Esophagus squamous epithelium (tissue), 5 donors: Measurements from ENCODE around the gene PADI3. TPM values are rescaled to one million over a fixed set of nuclear protein-coding genes. Genes with fewer than 3 reads are reported as not detected.

Experiments used
- DNase-seq: peaks from one replicate; lab custom pipeline; 2025; lab: John Stamatoyannopoulos, UW
- H3K27ac ChIP-seq, 4 donors: fragments of 200-600 bp; sonication (generic); one replicate each; pipeline ENCODE4 v1.5.1; 2016 to 2019; ENCODE audit warnings: mild to moderate bottlenecking in 1 of 4
- H3K27me3 ChIP-seq, 4 donors: fragments of 200-600 bp; sonication (generic); 1 replicate in 3 of 4; 2 replicates in 1 of 4; pipeline versions ENCODE4 v1.5.1 to v1.6.0; 2017 to 2021; ENCODE audit warnings: antibody characterized with exemption in 1 of 4
- H3K36me3 ChIP-seq, 3 donors: fragments of 200-600 bp; sonication (generic); one replicate each; pipeline ENCODE4 v1.5.1; 2016 to 2019
- H3K4me1 ChIP-seq, 3 donors: fragments of 200-600 bp; sonication (generic); one replicate each; pipeline ENCODE4 v1.5.1; 2017 to 2019
- H3K4me3 ChIP-seq, 4 donors: fragments of 200-600 bp; sonication (generic); 1 replicate in 3 of 4; 2 replicates in 1 of 4; pipeline ENCODE4 v1.5.1; 2016 to 2019; ENCODE audit warnings: mild to moderate bottlenecking in 2 of 4, moderate library complexity in 1 of 4
- H3K9me3 ChIP-seq, 3 donors: fragments of 200-600 bp; sonication (generic); one replicate each; pipeline ENCODE4 v1.5.1; 2016 to 2019
- CTCF ChIP-seq, 6 experiments: fragments of 450-650 bp in 4 of 6; fragments of 200-600 bp in 2 of 6; sonication (generic) in 2 of 6; IDR thresholded peaks; one replicate each; pipeline ENCODE4 v1.5.1; 2016 to 2019; ENCODE audit warnings: antibody characterized with exemption in 6 of 6, mild to moderate bottlenecking in 4 of 6, moderate library complexity in 4 of 6
- POLR2A ChIP-seq, 4 donors: fragments of 450-650 bp; IDR thresholded peaks; one replicate each; pipeline ENCODE4 v1.6.1; 2017; ENCODE audit warnings: antibody characterized with exemption in 4 of 4, mild to moderate bottlenecking in 4 of 4, moderate library complexity in 3 of 4
- WGBS, 2 donors: methylation state at CpG; one replicate each; pipeline ENCODE4 v1.1.5; 2018; 5-methylcytosine and 5-hydroxymethylcytosine counted together
- intact Hi-C: fragments of 100-400 bp; cut with DNase I; formaldehyde crosslinking; loops from one replicate; pipeline ENCODE4 v1.15.0; 2022
- total RNA-seq, 4 donors: library from RNA; depleted of rRNA; stranded (reverse); fragments of >200 nt; gene quantifications; one replicate each; pipeline ENCODE4 v1.1.0, GENCODE V29; 2016
- donor health status: DM: yes; HTN: yes; CAD: no.

The PADI3 gene
- total RNA-seq, 4 donors from 2014 or later, result 0.64 to 9.9 (median 2.3) TPM

- 40 to 73% methylated on average over 1 to 3 of the region's 10 CpGs for WGBS, 2 donors
- Histone ChIP-seq H3K27me3 (peaks cover 0 to 55% (median 0%) of the 10 kb centered on the region in 4 donors), H3K9me3 (no peaks in the 10 kb centered on the region), H3K36me3 (no peaks in the 10 kb centered on the region), H3K4me1 (peaks cover 8 to 81% (median 40%) of the 10 kb centered on the region in 3 donors), H3K27ac (peak overlapping the region; percentile 28 to 59 (median 42)), H3K4me3 (no peak overlapping the region)
- TF ChIP-seq POLR2A (IDR thresholded peaks at IDR 0.05) (no peak), CTCF (IDR thresholded peaks at IDR 0.05) (peak in 1 of 6 experiments; percentile 42)
- DNase-seq, result no peak
- intact Hi-C loops, result no loop called here
Measured at GRCh38 chr1:17212009-17212408, 36.9 kb upstream of the PADI3 start.

- TF ChIP-seq CTCF (IDR thresholded peaks at IDR 0.05) (no peak), POLR2A (IDR thresholded peaks at IDR 0.05) (no peak)
- Histone ChIP-seq H3K4me3 (no peak overlapping the region), H3K4me1 (peaks cover 8 to 75% (median 37%) of the 10 kb centered on the region in 3 donors), H3K36me3 (no peaks in the 10 kb centered on the region), H3K27me3 (peaks cover 0 to 55% (median 0%) of the 10 kb centered on the region in 4 donors), H3K9me3 (no peaks in the 10 kb centered on the region), H3K27ac (peak overlapping the region in 2 of 4 donors; percentile 46 to 59)
- DNase-seq, result no peak
- 16 to 38% methylated on average over 9 to 13 of the region's 13 CpGs for WGBS, 2 donors
- intact Hi-C loops, result no loop called here
Measured at GRCh38 chr1:17212487-17213121, 36.3 kb upstream of the PADI3 start.

DNA sequence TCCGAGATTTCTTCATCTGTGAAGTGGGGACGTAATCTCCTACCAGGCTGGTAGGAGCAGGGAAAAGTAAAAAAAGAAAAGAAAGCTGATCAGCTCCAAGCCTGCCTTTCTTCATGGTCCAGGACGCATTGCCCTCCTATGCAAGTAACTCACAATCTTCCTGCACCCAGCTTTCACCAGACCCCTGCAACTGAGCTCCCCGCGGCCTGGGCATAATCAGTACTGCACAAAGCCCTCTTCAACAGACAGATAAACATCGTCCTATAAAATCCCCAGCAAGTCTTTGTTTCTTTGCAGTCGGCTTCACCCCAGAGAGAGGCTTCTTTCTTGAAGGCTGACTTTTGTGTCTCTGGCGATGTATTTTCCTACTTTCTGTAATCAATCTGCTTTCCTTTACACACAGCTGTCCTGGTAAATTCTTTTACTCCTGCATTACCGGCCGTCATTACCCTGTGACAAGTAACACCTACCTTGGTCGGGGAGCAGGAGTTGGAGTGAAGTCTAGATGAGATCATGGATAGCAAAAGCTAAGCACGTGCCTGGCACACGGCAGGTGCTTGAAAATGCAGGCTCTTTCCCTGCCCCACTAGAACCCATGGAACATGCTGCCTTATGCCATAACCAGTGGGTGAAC lies 35.6 kb upstream of the PADI3 start:
- intact Hi-C loops, result no loop called here
- Histone ChIP-seq H3K27me3 (peaks cover 0 to 56% (median 0%) of the 10 kb centered on the region in 4 donors), H3K4me1 (peaks cover 8 to 69% (median 30%) of the 10 kb centered on the region in 3 donors), H3K4me3 (no peak overlapping the region), H3K36me3 (no peaks in the 10 kb centered on the region), H3K27ac (peak overlapping the region in 2 of 4 donors; percentile 46 to 59), H3K9me3 (no peaks in the 10 kb centered on the region)
- TF ChIP-seq POLR2A (IDR thresholded peaks at IDR 0.05) (no peak), CTCF (IDR thresholded peaks at IDR 0.05) (no peak)
- WGBS, 2 donors, result 55 to 73% methylated on average over 10 to 12 of the region's 13 CpGs
- no peak for DNase-seq

GRCh38 chr1:17213782-17214148 lies 35.1 kb upstream of the PADI3 start:
- Histone ChIP-seq H3K4me1 (peaks cover 8 to 67% (median 30%) of the 10 kb centered on the region in 3 donors), H3K9me3 (no peaks in the 10 kb centered on the region), H3K27me3 (peaks cover 0 to 60% (median 0%) of the 10 kb centered on the region in 4 donors), H3K4me3 (peak overlapping the region in 1 of 4 donors; percentile 9), H3K27ac (peak overlapping the region in 1 of 4 donors; percentile 81), H3K36me3 (no peaks in the 10 kb centered on the region)
- TF ChIP-seq POLR2A (IDR thresholded peaks at IDR 0.05) (no peak), CTCF (IDR thresholded peaks at IDR 0.05) (no peak)
- WGBS, 2 donors, result 91 to 92% methylated on average over 4 to 8 of the region's 9 CpGs
- no peak for DNase-seq
- intact Hi-C loops, result no loop called here
